GM11168 (cell line): ENCODE data around the gene KLK2.

Source experiments
- in situ Hi-C: fragments of 300-500 bp; cut with MboI; formaldehyde crosslinking; loops from one replicate; pipeline ENCODE4 v1.12.0; 2022; ENCODE audit warnings: low sequenced_read_pairs; ENCODE audit not compliant: unreplicated experiment

Gene KLK2

GRCh38 chr19:50844296-50844935 is 28.8 kb upstream of the KLK2 start:
- in situ Hi-C loops: no loop called here

- in situ Hi-C loops: no loop called here
Measured at GRCh38 chr19:50850738-50851137, 22.5 kb upstream of the KLK2 start.

GRCh38 chr19:50851620-50852019 is 21.6 kb upstream of the KLK2 start:
- in situ Hi-C loops: no loop called here

GRCh38 chr19:50854636-50855410 is 18.4 kb upstream of the KLK2 start, which contains the start of gene KLK3:
KLK3 (plus strand) TSS chr19:50854915; CDS start chr19:50854956, 41 bp downstream.
- in situ Hi-C loops: no loop called here

- in situ Hi-C loops: no loop called here
Measured at GRCh38 chr19:50857366-50857765, 15.9 kb upstream of the KLK2 start.

GRCh38 chr19:50858886-50859285 is 14.4 kb upstream of the KLK2 start:
- in situ Hi-C loops: no loop called here

- in situ Hi-C loops: no loop called here
Measured at GRCh38 chr19:50859849-50860248, 13.4 kb upstream of the KLK2 start.

GRCh38 chr19:50861010-50861409 is 12.2 kb upstream of the KLK2 start:
- in situ Hi-C loops: no loop called here

GRCh38 chr19:50861496-50862286 is 11.5 kb upstream of the KLK2 start:
- in situ Hi-C loops: no loop called here

GRCh38 chr19:50869479-50869878 is 3.8 kb upstream of the KLK2 start:
- in situ Hi-C loops: no loop called here

GRCh38 chr19:50870417-50871089 is 2.7 kb upstream of the KLK2 start:
- in situ Hi-C loops: no loop called here

- in situ Hi-C loops: no loop called here
Measured at GRCh38 chr19:50874211-50874610, 972 bp downstream of the KLK2 start.

- in situ Hi-C loops: no loop called here
Measured at GRCh38 chr19:50875795-50876422, 2.7 kb downstream of the KLK2 start.

- in situ Hi-C loops: no loop called here
Measured at GRCh38 chr19:50876456-50876855, 3.2 kb downstream of the KLK2 start.

- in situ Hi-C loops: no loop called here
Measured at GRCh38 chr19:50877338-50877737, 4.1 kb downstream of the KLK2 start.

- in situ Hi-C loops: no loop called here
Measured at GRCh38 chr19:50878851-50879250, 5.6 kb downstream of the KLK2 start.

- in situ Hi-C loops: no loop called here
Measured at GRCh38 chr19:50880241-50880640, 7.0 kb downstream of the KLK2 start.

- in situ Hi-C loops: no loop called here
Measured at GRCh38 chr19:50882188-50882587, 8.9 kb downstream of the KLK2 start.

- in situ Hi-C loops: no loop called here
Measured at GRCh38 chr19:50889638-50890037, 16.4 kb downstream of the KLK2 start.
